GM21723 (cell line): ENCODE results near the gene HNRNPDL.
"Not testable (repeated sequence)": the region's sequence is repeated elsewhere in the genome, so short reads cannot be mapped to it uniquely, and the experiment has no call there.

Experiments used
- ATAC-seq: cut with Tn5 transposase; IDR thresholded peaks from one replicate; pipeline ENCODE4 v1.9.1; 2021; ENCODE audit warnings: mild to moderate bottlenecking, moderate library complexity; ENCODE audit not compliant: unreplicated experiment

Gene HNRNPDL

GRCh38 chr4:82390061-82390460 lies 40.2 kb downstream of the HNRNPDL start:
- ATAC-seq: not testable (repeated sequence)

DNA sequence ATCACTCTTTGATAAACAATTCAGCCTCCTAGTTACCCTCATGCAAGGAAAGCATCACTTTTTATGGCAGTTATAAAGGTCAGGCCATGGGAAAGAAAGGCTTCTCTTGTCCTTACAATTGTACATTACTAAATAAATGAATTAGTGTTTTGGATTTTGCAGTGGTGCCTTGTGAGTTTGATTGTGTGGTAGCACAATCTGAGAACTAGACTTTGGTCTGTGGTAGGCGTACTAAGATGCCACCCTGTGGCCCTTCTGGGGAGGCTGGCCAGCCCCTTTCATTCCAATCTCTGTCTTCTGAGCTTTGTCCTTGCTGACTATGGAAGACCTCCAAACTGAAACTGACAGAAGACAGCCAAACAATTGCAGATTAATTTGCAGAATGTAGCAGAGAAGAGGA lies 41.9 kb downstream of the HNRNPDL start:
- ATAC-seq: no peak

GRCh38 chr4:82386312-82386711 lies 44.0 kb downstream of the HNRNPDL start:
- ATAC-seq: not testable (repeated sequence)

GRCh38 chr4:82382751-82383150 lies 47.5 kb downstream of the HNRNPDL start:
- no peak for ATAC-seq

DNA sequence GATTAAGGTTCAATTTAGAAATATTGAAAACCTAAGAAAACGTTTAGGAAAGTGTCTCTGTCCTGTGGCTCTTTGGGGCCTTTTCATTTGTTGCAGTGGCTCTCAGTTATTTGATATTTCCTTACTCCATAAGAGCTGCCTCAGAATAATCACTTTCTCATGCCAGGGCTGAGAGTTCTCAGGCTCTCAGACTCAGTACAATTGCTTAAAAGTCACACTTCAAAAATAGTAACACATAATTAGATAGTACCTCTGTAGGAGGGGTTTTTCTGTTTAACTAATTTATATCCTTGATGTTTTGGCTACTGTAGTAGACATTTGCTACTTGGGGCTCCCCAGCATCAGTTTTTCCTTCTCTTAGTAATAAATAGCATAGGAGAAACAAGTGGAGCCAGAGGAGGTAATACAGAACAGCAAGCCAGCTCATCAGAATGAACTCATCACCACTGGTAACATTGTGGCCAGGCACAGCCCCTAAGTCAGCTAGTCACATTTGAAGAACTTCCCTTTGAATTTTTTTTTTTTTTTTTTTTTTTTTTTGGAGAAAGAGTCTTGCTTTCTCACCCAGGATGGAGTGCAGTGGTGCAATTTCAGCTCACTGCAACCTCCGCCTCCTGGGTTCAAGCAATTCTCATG lies 48.5 kb downstream of the HNRNPDL start:
- no peak for ATAC-seq

GRCh38 chr4:82381235-82381634 lies 49.0 kb downstream of the HNRNPDL start:
- no peak for ATAC-seq

- no peak for ATAC-seq
These were observed 49.4 kb downstream of the HNRNPDL start for GRCh38 chr4:82380831-82381230.

GRCh38 chr4:82380344-82380743 lies 49.9 kb downstream of the HNRNPDL start:
- no peak for ATAC-seq

DNA sequence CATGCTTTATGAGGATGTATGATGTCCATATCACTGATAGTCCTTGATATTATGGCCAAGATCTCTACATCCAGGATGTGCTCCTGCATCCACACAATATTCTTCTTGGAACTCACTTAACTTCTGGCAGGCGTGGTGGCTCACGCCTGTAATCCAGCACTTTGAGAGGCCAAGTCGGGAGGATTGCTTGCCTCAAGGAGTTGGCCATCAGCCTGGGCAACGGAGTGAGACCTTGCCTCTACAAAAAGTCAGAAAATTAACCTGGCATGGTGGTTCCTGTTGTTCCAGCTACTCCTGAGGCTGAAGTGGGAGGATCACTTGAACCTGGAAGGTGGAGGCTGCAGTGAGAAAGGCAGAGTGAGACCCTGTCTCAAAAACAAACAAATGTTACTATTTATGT lies 54.2 kb downstream of the HNRNPDL start:
- no peak for ATAC-seq

GRCh38 chr4:82373816-82374625 lies 56.2 kb downstream of the HNRNPDL start, which contains the start of gene HNRNPD:
Gene HNRNPD, minus strand, starts transcription at chr4:82373991. Its CDS starts 313 bp downstream, at chr4:82373678.
- ATAC-seq: peak; percentile 93

DNA sequence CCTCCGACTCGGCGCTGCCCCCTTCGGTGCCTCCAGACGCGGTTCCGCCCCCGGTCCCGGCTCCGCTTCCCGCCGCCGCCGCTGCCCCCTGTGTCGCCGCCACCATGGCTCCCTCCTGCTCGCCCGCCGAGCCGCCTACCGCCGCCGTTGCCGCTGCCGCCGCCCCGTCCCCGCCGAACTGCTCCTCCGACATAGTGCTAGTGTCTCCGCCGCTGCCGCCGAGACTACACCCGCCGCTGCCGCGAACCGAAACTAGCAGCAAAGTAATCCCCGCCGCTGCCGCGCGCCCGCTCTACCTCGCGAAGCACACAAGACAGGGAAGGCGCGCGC lies 56.8 kb downstream of the HNRNPDL start:
- ATAC-seq: peak; percentile 19
